CD1c-positive myeloid dendritic cell (primary cell): ENCODE results near the gene RHBG.
"Not testable (repeated sequence)": the region's sequence is repeated elsewhere in the genome, so short reads cannot be mapped to it uniquely, and the experiment has no call there.

ENCODE experiments used
- DNase-seq: peaks from one replicate; pipeline ENCODE4 v3.0.0-alpha.2; 2016; ENCODE audit errors: extremely low spot score

The RHBG gene, protein sequence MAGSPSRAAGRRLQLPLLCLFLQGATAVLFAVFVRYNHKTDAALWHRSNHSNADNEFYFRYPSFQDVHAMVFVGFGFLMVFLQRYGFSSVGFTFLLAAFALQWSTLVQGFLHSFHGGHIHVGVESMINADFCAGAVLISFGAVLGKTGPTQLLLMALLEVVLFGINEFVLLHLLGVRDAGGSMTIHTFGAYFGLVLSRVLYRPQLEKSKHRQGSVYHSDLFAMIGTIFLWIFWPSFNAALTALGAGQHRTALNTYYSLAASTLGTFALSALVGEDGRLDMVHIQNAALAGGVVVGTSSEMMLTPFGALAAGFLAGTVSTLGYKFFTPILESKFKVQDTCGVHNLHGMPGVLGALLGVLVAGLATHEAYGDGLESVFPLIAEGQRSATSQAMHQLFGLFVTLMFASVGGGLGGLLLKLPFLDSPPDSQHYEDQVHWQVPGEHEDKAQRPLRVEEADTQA

DNA sequence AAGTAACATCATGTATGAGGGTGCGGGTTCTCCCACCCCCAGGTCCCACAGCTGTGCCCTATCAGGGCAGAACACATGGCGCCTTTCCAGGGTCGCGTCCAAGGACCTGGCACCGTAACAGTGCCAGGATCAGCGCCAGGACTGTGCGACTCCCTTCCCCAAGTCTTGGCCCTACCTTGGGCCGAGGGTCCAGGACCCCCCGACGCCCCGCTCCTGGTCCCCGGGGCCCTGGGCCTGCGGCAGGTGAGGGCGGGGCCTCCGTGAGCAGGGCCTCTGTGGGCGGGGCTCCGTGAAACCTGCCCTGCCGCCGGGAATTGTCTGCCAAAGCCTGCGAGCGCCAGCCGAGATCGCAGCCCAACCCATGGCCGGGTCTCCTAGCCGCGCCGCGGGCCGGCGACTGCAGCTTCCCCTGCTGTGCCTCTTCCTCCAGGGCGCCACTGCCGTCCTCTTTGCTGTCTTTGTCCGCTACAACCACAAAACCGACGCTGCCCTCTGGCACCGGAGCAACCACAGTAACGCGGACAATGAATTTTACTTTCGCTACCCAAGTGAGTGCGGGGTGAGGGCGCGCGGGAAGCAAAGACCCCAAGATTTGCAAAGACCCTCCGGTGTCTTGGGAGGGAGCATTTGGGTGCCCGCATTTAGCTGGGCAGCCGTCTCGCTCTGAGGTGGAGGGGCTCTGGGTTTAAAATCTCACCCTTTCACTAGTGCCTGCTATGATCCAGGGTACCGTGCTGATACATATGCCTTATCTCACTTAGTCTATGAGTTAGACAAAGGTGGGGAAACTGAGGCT lies at the start of gene RHBG:
TSS of gene RHBG (plus strand) at position 323 of the 796 bp plus-strand sequence. CDS start at position 362, 39 bp downstream.
- DNase-seq, result peak; percentile 37

DNA sequence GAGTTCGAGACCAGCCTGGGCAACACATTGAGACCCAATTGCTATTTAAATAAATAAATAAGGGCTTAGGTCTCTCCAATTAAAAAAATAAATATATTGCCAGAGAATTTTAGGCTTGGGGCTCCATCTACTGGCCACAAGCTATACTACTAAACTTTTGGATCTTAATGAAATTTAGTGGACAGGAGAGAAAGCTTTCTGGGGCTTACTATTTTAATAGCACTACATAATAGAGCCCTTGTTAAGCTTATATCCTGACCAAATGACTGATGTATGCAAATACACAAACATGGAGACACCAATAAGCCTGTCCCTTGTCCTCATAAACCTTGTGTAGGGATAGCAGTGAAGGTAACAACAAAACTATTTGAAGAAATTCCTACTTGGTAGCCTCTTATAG lies 49.3 kb upstream of the RHBG start:
- peak; percentile 51 for DNase-seq

DNA sequence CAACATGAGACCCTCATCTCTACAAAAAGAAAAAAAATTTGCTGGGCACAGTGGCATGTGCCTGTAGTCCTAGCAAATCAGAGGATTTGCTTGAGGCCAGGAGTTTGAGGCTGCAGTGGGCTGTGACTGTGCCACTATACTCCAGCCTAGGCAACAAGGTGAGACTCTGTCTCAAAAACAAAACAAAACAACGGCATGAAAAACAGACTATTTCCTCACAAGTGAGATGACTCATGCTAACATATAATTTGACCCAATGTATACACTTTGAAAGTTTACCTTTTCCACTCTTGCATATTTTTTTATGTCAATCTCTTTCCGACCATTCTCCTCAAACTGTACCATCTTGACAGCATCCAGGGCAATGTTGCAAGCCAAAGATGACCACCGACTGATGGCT lies 48.5 kb upstream of the RHBG start:
- DNase-seq, result no peak

DNA sequence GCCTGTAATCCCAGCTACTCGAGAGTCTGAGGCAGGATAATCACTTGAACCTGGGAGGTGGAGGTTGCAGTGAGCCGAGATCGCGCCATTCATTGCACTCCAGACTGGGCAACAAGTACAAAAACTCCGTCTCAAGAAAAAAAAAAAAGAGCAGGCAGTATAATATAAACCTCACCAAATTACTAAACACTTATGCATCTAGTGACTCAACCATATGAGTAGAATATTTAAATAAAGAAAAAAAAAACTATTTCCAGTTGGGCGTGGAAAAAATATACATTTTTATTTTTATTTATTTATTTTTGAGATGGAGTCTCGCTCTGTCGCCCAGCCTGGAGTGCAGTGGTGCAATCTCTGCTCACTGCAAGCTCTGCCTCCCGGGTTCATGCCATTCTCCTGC lies 45.8 kb upstream of the RHBG start:
- DNase-seq, result not testable (repeated sequence)

DNA sequence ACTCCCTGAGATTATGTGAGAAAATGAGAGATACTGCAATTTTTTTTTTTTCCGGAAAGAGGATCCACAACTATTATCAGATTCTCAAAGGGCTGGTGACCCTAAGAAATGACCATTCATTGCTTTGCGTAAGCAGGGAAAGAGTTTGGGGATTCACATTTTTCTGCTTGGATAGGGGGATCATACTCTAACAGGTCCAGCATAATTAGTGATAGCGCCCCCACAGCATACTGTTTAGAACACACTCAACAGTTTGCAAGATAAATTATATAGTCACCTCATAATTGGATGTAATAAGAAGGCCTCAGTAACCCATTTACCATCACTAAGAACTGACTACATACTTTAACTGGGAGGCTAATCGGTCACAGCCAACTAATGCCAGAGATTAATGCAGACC lies 32.8 kb upstream of the RHBG start:
- DNase-seq, result no peak

DNA sequence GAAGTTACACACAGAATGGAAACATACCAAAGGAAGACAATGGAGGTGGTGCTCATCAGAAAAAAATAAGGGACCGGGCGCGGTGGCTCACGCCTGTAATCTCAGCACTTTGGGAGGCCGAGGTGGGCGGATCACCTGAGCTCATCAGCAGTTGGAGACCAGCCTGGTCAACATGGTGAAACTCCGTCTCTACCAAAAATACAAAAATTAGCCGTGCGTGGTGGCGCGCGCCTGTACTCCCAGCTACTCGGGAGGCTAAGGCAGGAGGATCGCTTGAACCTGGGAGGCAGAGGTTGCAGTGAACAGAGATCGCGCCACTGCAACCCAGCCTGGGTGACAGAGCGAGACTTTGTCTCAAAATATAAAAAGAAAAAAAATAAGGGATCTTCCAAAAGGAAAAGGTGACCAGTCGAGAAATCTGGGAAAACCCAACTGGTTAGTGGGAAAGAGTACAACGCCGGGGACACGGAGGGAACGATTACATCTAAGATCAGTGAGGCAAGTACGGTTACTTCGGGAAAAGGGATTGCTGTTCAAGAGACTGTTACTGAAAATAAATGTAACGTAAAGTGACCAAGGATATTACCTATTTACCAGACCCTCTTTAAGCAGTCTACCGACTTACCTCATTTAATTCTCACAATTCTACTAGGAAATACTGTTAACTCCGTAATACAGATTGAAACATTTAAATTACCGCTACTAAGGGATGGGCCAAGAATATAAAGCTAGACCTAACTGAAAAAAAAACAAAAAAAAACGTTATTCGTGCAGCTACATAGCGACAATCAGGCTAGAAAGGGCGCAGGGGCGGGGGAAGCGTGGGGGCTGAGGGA lies 31.7 kb upstream of the RHBG start:
- no peak for DNase-seq

DNA sequence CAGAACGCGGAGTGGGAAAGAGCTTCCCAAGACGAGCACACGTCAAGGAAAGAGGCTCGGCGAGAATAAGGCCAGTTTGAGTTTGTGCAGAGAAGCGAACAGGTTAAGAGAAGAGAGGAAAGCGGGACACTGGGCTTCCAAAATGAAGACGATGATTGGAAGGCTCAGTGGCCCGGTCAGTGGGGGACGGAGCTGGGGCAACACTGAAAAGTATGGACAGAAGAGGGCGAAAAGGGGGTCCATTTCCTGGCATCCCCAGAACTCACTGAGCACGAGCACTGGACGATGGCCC lies 31.2 kb upstream of the RHBG start:
- no peak for DNase-seq

DNA sequence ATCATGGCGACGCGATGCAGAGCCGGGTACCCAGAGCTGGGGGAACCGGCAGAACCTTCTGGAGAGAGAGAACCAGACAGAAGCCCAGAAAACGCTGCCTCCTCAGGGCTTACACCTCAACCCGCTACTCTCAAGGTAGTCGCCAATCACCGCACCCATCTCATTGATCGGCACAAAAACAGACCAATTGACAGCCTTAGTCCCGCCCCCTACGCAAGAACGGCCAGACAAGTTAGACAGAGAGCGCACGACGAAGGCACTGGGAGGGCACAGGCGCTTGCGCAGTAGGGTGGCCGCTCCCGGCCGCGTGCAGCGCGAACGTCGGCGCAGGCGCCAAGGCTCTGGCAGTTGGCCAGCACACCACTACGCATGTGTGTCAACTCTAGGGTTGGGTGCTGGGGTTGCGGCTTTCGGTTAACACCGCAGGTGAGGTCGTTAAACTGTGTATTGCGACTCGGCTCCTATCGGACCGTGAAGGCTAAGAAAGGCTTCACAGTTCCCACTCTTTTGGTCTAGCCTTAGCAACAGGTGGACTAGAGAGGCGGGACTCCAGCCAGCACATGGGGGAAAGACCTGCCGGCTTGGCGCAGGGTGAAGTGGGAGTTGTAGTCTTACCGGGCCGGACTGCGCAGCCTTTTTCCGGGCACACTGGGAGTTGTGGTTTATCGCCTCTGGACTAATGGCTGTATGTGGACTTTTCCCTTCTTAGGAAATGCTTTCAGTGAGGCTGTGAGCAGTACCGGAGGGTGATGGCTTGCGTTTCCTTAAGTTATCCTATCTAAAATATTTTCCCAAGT lies 30.6 kb upstream of the RHBG start, which contains the start of the genes CCT3 and TSACC:
TSS of gene CCT3 (minus strand) at position 113 of the 797 bp plus-strand sequence. CDS start at position 5, 108 bp downstream.
TSS of gene TSACC (plus strand) at position 347 of the 797 bp plus-strand sequence. CDS start 1,232 bp downstream, outside the sequence.
- DNase-seq, result peak; percentile 99

DNA sequence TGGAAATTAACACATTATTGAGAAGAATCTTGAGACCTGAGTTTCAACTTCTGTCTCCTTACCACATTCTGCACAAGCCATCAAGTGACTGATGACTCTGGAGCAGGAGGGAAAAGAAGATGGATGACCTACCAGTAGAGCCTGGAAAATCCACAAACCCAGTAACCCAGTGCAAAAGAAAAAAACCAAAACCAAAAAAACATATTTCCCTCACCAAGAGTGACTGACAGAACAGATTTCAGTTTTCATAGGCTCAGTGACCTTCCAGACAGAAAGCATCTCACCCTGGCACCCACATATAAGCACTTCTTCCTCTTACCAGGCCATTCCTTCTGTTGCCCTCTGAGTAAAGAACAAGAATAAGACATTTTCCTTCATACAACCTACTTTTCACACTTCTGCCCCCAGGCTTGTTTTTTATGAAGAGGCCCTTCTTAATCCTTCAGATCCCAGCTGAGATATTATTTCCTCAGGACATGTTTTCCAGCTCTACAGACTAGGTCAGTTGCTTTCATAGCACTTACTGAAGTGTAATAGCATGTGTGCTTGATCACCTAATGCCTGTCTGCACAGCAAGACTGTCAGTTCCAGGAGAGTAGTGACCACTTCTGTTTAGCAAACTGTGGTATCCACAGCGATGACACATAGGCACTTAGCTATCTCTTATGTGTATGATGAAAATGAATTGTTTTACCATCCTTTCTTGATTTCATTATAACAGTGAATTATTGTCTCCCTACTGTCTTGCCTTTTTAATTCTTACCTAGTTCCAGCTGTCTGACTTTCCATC lies 26.6 kb upstream of the RHBG start:
- no peak for DNase-seq

DNA sequence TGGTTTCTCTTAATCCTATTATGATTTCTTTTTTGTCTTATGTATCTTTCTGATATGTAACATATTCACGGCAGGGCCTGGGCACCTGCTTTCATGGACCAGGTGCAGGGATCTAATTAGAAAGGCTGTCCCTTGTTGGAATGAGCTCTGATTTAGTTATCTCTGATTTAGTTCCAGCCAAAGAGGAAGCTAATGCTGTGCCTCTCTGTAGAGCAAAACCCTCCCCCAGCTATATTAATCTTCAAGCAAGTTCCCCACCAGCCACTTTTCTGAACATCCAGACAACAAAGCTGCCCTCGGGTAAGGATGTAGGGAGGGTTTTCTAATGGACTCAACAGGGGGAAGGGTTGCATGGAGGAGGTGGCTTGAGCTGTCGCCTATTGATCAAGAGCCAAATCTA lies 24.6 kb upstream of the RHBG start:
- DNase-seq, result no peak

DNA sequence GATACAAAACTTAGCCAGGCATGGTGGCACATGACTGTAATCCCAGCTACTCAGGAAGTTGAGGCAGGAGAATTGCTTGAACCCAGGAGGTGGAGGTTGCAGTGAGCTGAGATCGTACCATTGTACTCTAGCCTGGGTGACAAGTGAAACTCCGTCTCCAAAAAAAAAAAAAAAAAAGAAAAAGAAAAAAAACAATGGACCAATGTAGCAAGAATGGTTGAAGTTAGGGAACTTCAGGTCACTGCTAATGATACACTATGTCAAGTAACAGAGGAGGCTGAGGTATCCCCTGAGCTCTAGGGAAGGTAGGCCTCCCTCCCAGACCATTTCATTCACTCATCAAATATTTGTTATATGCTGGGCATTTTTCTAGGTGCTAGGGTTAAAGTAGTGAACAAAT lies 23.0 kb upstream of the RHBG start:
- not testable (repeated sequence) for DNase-seq

DNA sequence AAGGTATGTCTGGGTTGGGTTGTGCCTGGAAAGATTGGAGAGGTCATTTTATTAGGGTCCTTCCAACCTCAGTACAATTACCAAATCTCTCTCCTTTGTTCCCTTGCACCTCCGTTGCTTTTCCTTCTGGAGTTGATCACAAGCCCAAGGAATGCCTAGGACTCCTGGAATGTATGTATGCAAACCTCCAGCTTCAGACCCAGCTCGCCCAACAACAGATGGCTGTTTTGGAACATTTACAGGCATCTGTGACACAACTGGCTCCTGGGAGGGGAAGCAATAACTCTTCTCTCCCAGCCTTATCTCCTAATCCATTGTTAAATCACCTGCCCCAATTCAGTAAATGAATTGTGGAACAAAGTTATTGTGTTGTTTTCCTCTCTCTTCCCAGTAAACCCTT lies 22.4 kb upstream of the RHBG start:
- no peak for DNase-seq

DNA sequence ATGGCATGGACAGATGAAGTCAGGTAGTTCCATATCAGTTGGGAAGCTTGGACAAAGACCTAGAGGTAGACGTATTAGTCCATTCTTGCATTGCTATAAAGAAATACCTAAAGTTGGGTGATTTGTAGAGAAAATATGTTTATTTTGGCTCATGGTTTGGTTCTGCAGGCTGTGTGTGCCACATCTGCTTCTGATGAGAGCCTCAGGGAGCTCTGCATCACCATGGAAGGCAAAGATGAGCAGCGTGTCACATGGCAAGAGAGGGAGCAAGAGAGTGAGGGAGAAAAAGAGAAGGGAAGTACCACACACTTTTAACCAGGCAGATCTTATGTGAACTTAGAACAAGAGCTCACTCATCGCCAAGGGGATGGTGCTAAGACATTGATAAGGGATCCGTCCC lies 21.7 kb upstream of the RHBG start:
- no peak for DNase-seq

DNA sequence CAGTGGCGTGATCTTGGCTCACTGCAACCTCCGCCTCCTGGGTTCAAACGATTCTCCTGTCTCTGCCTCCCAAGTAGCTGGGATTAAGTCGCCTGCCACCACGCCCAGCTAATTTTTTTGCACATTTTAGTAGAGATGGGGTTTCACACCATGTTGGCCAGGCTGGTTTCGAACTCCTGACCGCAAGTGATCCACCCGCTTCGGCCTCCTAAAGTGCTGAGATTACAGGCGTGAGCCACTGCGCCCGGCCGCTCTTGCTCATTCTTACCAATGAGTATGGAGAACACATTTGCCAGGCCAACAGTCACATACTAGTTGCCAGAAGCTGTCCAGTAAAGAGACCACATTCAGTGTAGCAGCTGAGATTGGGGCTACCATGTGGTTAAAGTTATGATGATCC lies 16.5 kb upstream of the RHBG start:
- DNase-seq, result not testable (repeated sequence)

DNA sequence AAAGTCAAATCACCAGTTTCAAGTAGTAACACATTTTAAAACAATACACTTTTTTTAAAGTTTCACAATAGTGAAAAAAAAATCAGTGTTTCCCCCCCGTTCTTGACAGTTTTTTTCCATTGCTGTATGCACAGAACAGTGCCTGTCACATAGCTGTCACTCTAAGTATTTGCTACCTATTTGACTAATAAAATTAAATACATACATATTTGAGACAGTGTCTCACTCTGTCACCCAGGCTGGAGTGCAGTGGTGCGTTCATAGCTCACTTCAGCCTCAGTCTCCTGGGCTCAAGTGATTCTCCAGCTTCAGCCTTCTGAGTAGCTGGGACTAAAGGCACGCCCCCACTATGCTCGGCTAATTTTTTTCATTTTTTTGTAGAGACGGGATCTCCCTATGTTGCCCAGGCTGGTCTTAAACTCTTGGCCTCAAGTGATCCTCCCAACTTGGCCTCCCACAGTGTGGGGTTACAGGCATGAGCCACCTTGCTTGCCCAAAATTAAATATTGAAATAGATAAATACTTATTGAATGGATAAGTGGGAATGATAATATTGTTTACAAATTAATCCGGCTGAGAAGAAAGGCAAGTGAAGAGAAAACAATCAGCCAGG lies 12.6 kb upstream of the RHBG start:
- DNase-seq, result no peak

DNA sequence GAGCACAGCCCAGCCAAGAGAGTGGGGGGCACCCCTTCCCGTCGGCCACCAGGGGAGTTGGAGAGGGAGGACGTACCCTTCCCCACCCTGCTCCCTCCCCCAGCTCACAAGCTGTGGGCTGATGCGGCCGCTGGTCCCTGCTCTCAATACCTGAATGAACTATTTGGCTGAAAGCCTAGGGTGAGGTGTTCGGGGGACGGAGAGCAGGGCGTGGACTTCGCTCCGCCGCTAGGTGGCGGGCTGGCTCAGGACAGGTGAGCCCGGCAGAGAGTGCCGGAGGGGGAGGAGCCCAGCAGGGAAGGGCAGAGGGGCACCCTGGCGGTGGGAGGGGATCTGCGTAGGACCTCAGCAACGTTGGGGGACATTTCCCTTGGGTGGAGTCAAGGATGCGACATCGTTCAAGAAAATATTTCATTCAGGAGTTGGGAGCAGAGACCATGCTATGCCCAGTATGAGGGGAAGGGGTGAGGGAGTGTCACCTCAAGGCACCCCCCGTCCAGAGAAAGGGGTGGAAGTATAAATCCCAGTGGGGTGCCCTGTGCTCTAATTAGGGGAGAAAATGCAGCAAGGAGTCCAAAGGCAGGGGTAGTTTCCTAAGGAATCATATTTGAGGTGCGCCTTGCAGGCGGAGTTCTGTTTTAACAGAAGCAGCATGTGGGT lies 12.0 kb upstream of the RHBG start:
- DNase-seq, result peak; percentile 17

DNA sequence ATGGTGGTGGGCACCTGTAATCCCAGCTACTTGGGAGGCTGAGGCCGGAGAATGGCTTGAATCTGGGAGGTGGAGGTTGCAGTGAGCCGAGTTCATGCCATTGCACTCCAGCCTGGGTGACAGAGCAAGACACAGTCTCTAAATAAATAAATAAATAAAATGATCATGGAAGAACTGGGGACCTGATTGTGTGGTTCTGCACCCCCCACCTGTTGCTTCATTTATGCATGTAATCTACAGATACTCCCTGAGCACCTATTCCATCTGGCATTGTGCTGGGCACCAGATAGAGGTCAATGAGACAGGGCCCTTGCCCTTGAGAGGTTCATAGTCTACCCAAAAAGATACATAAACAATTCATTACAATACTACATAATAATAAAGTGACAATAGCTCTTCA lies 11.0 kb upstream of the RHBG start:
- DNase-seq, result no peak

DNA sequence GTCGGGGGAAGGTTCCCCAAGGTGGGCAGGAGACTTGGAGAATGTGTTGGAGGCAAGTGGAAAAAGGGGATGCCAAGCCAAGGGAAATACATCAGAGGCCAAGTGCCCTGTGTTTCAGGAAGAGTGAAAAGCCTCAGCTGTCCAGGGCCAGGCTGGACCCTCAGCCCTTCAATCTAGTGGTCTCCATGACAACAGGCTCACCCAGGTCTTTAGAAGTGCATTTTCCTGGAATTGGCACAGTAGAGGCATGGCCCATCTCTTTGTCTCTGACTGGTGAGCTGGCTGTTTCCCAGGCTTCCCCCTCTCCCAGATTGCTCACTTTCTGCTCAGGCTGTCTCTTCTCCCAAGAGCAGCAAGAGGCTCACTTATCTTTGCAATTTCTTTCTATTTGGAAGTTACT lies 10.4 kb upstream of the RHBG start:
- DNase-seq, result no peak

DNA sequence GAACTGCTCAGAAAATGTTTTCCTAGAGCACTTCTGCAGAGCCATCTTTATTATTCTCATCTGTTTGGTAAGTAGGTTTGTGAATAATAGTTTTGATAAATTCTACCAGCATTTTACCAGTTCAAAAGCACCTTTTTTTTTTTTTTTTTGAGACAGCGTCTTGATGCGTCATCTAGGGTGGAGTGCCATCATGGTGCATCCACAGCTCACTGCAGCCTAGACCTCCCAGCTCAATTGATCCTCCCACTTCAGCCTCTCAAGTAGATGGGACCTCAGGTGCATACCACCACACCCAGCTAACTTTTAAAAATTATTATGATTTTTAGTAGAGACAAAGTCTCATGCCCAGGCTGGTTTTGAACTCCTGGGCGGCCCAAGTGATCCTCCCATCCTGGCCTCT lies 9.8 kb upstream of the RHBG start:
- no peak for DNase-seq
